Vagina (tissue), 2 donors: Measurements from ENCODE around the gene VILL. TPM values are rescaled to one million over a fixed set of nuclear protein-coding genes. Genes with fewer than 3 reads are reported as not detected.

Experiments
- DNase-seq, 2 donors: peaks; one replicate each; pipeline ENCODE4 v3.0.0-alpha.2; 2017; ENCODE audit errors: extremely low spot score in 2 of 2
- H3K27ac ChIP-seq: fragments of 200-600 bp; sonication (generic); one replicate; pipeline ENCODE4 v1.5.1; 2019
- H3K27me3 ChIP-seq: fragments of 200-600 bp; sonication (generic); one replicate; pipeline ENCODE4 v1.5.1; 2019
- H3K36me3 ChIP-seq, 2 donors: fragments of 200-600 bp; sonication (generic); one replicate each; pipeline ENCODE4 v1.5.1; 2017 to 2019
- H3K4me1 ChIP-seq: fragments of 200-600 bp; sonication (generic); one replicate; pipeline ENCODE4 v1.5.1; 2019
- H3K4me3 ChIP-seq, 2 donors: fragments of 200-600 bp; sonication (generic); 1 replicate in 1 of 2; 2 replicates in 1 of 2; pipeline ENCODE4 v1.5.1; 2016 to 2019
- H3K9me3 ChIP-seq: fragments of 200-600 bp; sonication (generic); one replicate; pipeline ENCODE4 v1.5.1; 2019
- POLR2A ChIP-seq, 2 donors: fragments of 450-650 bp; IDR thresholded peaks; one replicate each; pipeline ENCODE4 v1.6.1; 2017; ENCODE audit warnings: antibody characterized with exemption in 2 of 2, mild to moderate bottlenecking in 2 of 2, moderate library complexity in 2 of 2
- POLR2AphosphoS5 ChIP-seq, 2 donors: sonication (generic); formaldehyde crosslinking; IDR thresholded peaks; one replicate each; pipeline ENCODE4 v1.9.0; 2017; ENCODE audit warnings: antibody characterized with exemption in 2 of 2, mild to moderate bottlenecking in 2 of 2, low read depth in 1 of 2; ENCODE audit not compliant: insufficient read depth in 1 of 2
- intact Hi-C: fragments of 100-400 bp; cut with DNase I; formaldehyde crosslinking; loops from one replicate; pipeline ENCODE4 v1.15.1; 2023
- total RNA-seq: library from RNA; depleted of rRNA; stranded (reverse); fragments of >200 nt; gene quantifications from one replicate; pipeline ENCODE4 v1.2.3, GENCODE V29; 2016
- TF ChIP-seq, protein P1 (sequence below), 3 experiments: fragments of 450-650 bp in 2 of 3; fragments of 200-600 bp in 1 of 3; sonication (generic) in 1 of 3; IDR thresholded peaks; one replicate each; pipeline ENCODE4 v1.5.1; 2017 to 2019; ENCODE audit warnings: antibody characterized with exemption in 3 of 3, mild to moderate bottlenecking in 2 of 3, moderate library complexity in 2 of 3

The VILL gene
- total RNA-seq, 1 donor from 2014 or later, result 7.9 TPM

GRCh38 chr3:37944391-37944842, 46.2 kb upstream of the VILL start:
- H3K36me3 ChIP-seq, result no peaks in the 10 kb centered on the region
- DNase-seq, result no peak
- no peaks in the 10 kb centered on the region for H3K9me3 ChIP-seq
- H3K27ac ChIP-seq, result peak overlapping the region; percentile 37
- H3K27me3 ChIP-seq, result no peaks in the 10 kb centered on the region
- no peak overlapping the region for H3K4me3 ChIP-seq
- peaks cover 78% of the 10 kb centered on the region for H3K4me1 ChIP-seq
- intact Hi-C loops, result no loop called here
- TF ChIP-seq POLR2A (IDR thresholded peaks at IDR 0.05), result no peak
- TF ChIP-seq POLR2AphosphoS5 (IDR thresholded peaks at IDR 0.05; ENCODE audit: insufficient read depth in 1 of 2, low read depth in 1 of 2), result no peak
- TF ChIP-seq, protein P1, sequence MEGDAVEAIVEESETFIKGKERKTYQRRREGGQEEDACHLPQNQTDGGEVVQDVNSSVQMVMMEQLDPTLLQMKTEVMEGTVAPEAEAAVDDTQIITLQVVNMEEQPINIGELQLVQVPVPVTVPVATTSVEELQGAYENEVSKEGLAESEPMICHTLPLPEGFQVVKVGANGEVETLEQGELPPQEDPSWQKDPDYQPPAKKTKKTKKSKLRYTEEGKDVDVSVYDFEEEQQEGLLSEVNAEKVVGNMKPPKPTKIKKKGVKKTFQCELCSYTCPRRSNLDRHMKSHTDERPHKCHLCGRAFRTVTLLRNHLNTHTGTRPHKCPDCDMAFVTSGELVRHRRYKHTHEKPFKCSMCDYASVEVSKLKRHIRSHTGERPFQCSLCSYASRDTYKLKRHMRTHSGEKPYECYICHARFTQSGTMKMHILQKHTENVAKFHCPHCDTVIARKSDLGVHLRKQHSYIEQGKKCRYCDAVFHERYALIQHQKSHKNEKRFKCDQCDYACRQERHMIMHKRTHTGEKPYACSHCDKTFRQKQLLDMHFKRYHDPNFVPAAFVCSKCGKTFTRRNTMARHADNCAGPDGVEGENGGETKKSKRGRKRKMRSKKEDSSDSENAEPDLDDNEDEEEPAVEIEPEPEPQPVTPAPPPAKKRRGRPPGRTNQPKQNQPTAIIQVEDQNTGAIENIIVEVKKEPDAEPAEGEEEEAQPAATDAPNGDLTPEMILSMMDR (IDR thresholded peaks at IDR 0.05), result no peak

- H3K9me3 ChIP-seq, result no peaks in the 10 kb centered on the region
- no peak for TF ChIP-seq POLR2A (IDR thresholded peaks at IDR 0.05)
- TF ChIP-seq, protein P1 (IDR thresholded peaks at IDR 0.05), result no peak
- no peak for TF ChIP-seq POLR2AphosphoS5 (IDR thresholded peaks at IDR 0.05; ENCODE audit: insufficient read depth in 1 of 2, low read depth in 1 of 2)
- H3K4me3 ChIP-seq, result no peak overlapping the region
- H3K36me3 ChIP-seq, result no peaks in the 10 kb centered on the region
- DNase-seq, result no peak
- H3K27me3 ChIP-seq, result no peaks in the 10 kb centered on the region
- H3K27ac ChIP-seq, result peak overlapping the region; percentile 37
- H3K4me1 ChIP-seq, result peaks cover 71% of the 10 kb centered on the region
- intact Hi-C loops, result no loop called here
Measured at GRCh38 chr3:37945156-37945806, 45.3 kb upstream of the VILL start.

GRCh38 chr3:37945807-37946530, 44.6 kb upstream of the VILL start:
- Histone ChIP-seq H3K4me1 (peaks cover 64% of the 10 kb centered on the region), H3K27ac (peak overlapping the region; percentile 37), H3K27me3 (no peaks in the 10 kb centered on the region), H3K4me3 (no peak overlapping the region), H3K9me3 (no peaks in the 10 kb centered on the region), H3K36me3 (no peaks in the 10 kb centered on the region)
- TF ChIP-seq POLR2AphosphoS5 (IDR thresholded peaks at IDR 0.05; ENCODE audit: insufficient read depth in 1 of 2, low read depth in 1 of 2) (peak; percentile 41 to 70), POLR2A (IDR thresholded peaks at IDR 0.05) (no peak)
- no peak for DNase-seq
- intact Hi-C loops, result no loop called here

DNA sequence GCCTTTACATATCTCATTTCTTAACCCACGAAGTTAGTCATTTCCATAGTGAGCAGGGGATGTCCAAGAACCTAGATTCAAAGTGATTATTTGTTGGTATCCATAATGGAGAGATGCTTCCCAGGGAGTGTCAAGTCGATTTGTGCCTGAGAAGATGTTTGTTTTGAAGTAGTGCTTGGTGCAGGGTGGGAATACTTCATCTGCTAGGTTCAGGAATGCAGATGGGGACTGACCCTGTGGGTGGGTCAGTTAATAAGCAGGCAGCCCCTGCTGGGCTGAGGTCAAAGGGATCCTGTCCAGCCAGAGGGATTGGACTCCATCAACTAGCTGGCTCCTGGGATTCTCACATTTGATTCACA, 44.1 kb upstream of the VILL start:
- no peaks in the 10 kb centered on the region for H3K9me3 ChIP-seq
- peak overlapping the region; percentile 37 for H3K27ac ChIP-seq
- peaks cover 59% of the 10 kb centered on the region for H3K4me1 ChIP-seq
- no peak overlapping the region for H3K4me3 ChIP-seq
- TF ChIP-seq, protein P1 (IDR thresholded peaks at IDR 0.05), result no peak
- TF ChIP-seq POLR2AphosphoS5 (IDR thresholded peaks at IDR 0.05; ENCODE audit: insufficient read depth in 1 of 2, low read depth in 1 of 2), result no peak
- TF ChIP-seq POLR2A (IDR thresholded peaks at IDR 0.05), result no peak
- intact Hi-C loops, result no loop called here
- H3K36me3 ChIP-seq, result no peaks in the 10 kb centered on the region
- DNase-seq, result no peak
- H3K27me3 ChIP-seq, result no peaks in the 10 kb centered on the region

GRCh38 chr3:37949866-37950265, 40.7 kb upstream of the VILL start:
- Histone ChIP-seq H3K4me1 (peaks cover 25% of the 10 kb centered on the region), H3K4me3 (no peak overlapping the region), H3K27ac (no peak overlapping the region), H3K9me3 (no peaks in the 10 kb centered on the region), H3K36me3 (no peaks in the 10 kb centered on the region), H3K27me3 (no peaks in the 10 kb centered on the region)
- DNase-seq, result no peak
- intact Hi-C loops, result no loop called here
- TF ChIP-seq POLR2AphosphoS5 (IDR thresholded peaks at IDR 0.05; ENCODE audit: insufficient read depth in 1 of 2, low read depth in 1 of 2) (no peak), POLR2A (IDR thresholded peaks at IDR 0.05) (no peak)
- TF ChIP-seq, protein P1 (IDR thresholded peaks at IDR 0.05), result no peak
